SK-N-SH treated with all-trans-retinoic acid at 6 μM for 48 hours (cell line): ENCODE results near the gene SLC25A20.

Experiments used
- ATAC-seq: fragments of 200-7000 bp; cut with Tn5 transposase; 3 replicates; pipeline ENCODE4 v1.9.1; 2020; ENCODE audit warnings: mild to moderate bottlenecking, moderate library complexity
- ARNTL ChIP-seq: fragments of 450-650 bp; formaldehyde crosslinking; IDR thresholded peaks from 2 replicates; pipeline ENCODE4 v1.5.0; 2020; ENCODE audit warnings: low read depth, mild to moderate bottlenecking, moderate library complexity, borderline replicate concordance
- BACH2 ChIP-seq: fragments of 250-450 bp; sonication (Bioruptor Pico); IDR thresholded peaks from 2 replicates; pipeline ENCODE4 v1.9.0; 2021; ENCODE audit warnings: mild to moderate bottlenecking, borderline replicate concordance
- CSDC2 ChIP-seq: fragments of 250-450 bp; sonication (Bioruptor Pico); IDR thresholded peaks from 2 replicates; pipeline ENCODE4 v1.5.0; 2020; ENCODE audit warnings: mild to moderate bottlenecking, moderate library complexity
- GLIS3 ChIP-seq: fragments of 250-450 bp; sonication (Bioruptor Pico); IDR thresholded peaks from 2 replicates; pipeline ENCODE4 v1.5.0; 2020; ENCODE audit warnings: mild to moderate bottlenecking, moderate library complexity
- ISL1 ChIP-seq: fragments of 250-450 bp; sonication (Bioruptor Pico); IDR thresholded peaks from 2 replicates; pipeline ENCODE4 v2.1.2; 2022; ENCODE audit warnings: mild to moderate bottlenecking, moderate library complexity
- PPARA ChIP-seq: fragments of 250-450 bp; sonication (Bioruptor Pico); IDR thresholded peaks from 2 replicates; pipeline ENCODE4 v1.5.0; 2020; ENCODE audit warnings: mild to moderate bottlenecking, borderline replicate concordance
- RARB ChIP-seq: fragments of 250-450 bp; sonication (Bioruptor Pico); IDR thresholded peaks from 2 replicates; pipeline ENCODE4 v1.8.0; 2021; ENCODE audit warnings: mild to moderate bottlenecking, moderate library complexity
- SNAI2 ChIP-seq: fragments of 250-450 bp; sonication (Bioruptor Pico); IDR thresholded peaks from 2 replicates; pipeline ENCODE4 v1.5.0; 2020; ENCODE audit warnings: mild to moderate bottlenecking, moderate library complexity
- TCF4 ChIP-seq: fragments of 250-450 bp; sonication (Bioruptor Pico); IDR thresholded peaks from 2 replicates; pipeline ENCODE4 v1.8.0; 2021; ENCODE audit warnings: mild to moderate bottlenecking, moderate library complexity, borderline replicate concordance
- TOX ChIP-seq: fragments of 250-450 bp; sonication (Bioruptor Pico); IDR thresholded peaks from 2 replicates; pipeline ENCODE4 v1.8.0; 2021; ENCODE audit warnings: mild to moderate bottlenecking, moderate library complexity, borderline replicate concordance
- ZC3H10 ChIP-seq: fragments of 250-450 bp; sonication (Bioruptor Pico); IDR thresholded peaks from 2 replicates; pipeline ENCODE4 v1.5.1; 2021; ENCODE audit warnings: mild to moderate bottlenecking, moderate library complexity
- ZFP3 ChIP-seq: fragments of 250-450 bp; sonication (Bioruptor Pico); IDR thresholded peaks from 2 replicates; pipeline ENCODE4 v1.5.0; 2020; ENCODE audit warnings: mild to moderate bottlenecking, moderate library complexity
- ZFP30 ChIP-seq: fragments of 450-650 bp; formaldehyde crosslinking; IDR thresholded peaks from 2 replicates; pipeline ENCODE4 v1.5.0; 2022; ENCODE audit warnings: mild to moderate bottlenecking, moderate library complexity
- ZNF565 ChIP-seq: fragments of 450-650 bp; formaldehyde crosslinking; conservative IDR thresholded peaks from 2 replicates; pipeline ENCODE4 v1.5.0; 2020; ENCODE audit warnings: low read depth, mild to moderate bottlenecking, moderate library complexity
- ZNF70 ChIP-seq: fragments of 450-650 bp; formaldehyde crosslinking; IDR thresholded peaks from 2 replicates; pipeline ENCODE4 v1.5.0; 2020; ENCODE audit warnings: mild to moderate bottlenecking, moderate library complexity
- ZNF8 ChIP-seq: fragments of 450-650 bp; formaldehyde crosslinking; IDR thresholded peaks from 2 replicates; pipeline ENCODE4 v1.5.0; 2020; ENCODE audit warnings: mild to moderate bottlenecking, moderate library complexity
- TF ChIP-seq, protein P1 (sequence below): fragments of 250-450 bp; sonication (Bioruptor Pico); IDR thresholded peaks from 2 replicates; pipeline ENCODE4 v1.5.1; 2021; ENCODE audit warnings: mild to moderate bottlenecking, moderate library complexity
- TF ChIP-seq, protein P2 (sequence below): fragments of 250-450 bp; sonication (Bioruptor Pico); IDR thresholded peaks from 2 replicates; pipeline ENCODE4 v1.5.0; 2020; ENCODE audit warnings: mild to moderate bottlenecking, moderate library complexity
- TF ChIP-seq, protein P3 (sequence below): fragments of 250-450 bp; sonication (Bioruptor Pico); IDR thresholded peaks from 2 replicates; pipeline ENCODE4 v1.8.0; 2021; ENCODE audit warnings: low read depth, mild to moderate bottlenecking, moderate library complexity, borderline replicate concordance
- TF ChIP-seq, protein P4 (sequence below): fragments of 250-450 bp; sonication (Bioruptor Pico); IDR thresholded peaks from 2 replicates; pipeline ENCODE4 v1.5.1; 2020; ENCODE audit warnings: low read depth, mild to moderate bottlenecking, moderate library complexity
- TF ChIP-seq, protein P5 (sequence below): fragments of 250-450 bp; sonication (Bioruptor Pico); IDR thresholded peaks from 2 replicates; pipeline ENCODE4 v1.8.0; 2020; ENCODE audit warnings: mild to moderate bottlenecking, moderate library complexity, borderline replicate concordance

SLC25A20 gene

DNA sequence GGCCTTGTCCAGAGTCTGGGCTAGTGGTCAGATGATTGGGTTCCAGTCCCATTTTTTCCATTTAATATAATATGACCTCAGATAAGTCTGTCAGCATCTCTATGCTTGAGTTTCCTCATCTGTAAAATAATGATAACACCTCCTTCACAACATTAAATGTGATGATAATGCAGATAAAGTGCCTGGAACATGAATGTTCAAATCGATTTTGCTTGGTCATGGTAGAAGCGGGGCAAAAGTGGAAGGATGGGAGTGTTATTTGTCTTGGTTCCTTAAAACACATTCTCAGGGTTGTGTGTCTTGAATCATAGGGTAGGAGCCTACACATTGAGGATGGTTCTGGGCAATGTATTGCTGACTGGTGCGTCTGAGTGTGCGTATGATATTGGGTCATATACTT is 36.8 kb upstream of the SLC25A20 start:
- no peak for ATAC-seq
- TF ChIP-seq ZFP3 (CRISPR knock-in tag), result no peak

DNA sequence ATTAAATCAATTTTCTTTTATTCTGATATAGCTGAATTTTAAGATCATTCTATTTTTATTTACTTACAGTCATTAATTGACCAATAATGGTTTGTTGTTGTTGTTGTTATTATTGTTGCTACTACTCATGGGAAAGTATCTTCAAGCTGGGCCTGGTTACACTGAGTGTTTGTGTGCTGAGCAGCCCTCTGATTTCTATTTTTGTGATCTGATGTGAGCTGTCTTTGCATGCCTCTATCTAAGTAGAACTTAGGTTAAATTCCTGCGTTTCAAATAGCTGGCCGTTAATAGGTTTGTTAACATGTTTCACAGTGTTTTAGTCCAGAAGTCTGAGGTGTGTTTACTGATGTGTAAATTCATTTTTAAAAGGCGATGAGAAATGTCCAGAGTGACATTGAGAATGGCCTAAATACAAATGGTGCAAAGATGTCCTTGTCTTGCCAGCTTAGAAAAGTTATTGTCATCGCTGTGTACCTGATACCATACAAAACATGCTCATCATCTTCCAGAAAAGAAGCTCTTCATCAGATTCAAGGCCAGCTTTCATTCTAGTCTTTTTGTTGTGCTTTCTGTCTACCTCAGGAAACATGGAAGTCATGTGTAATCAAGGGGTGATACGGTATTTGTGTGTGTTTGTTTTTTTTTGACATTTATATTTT is 35.8 kb upstream of the SLC25A20 start:
- no peak for TF ChIP-seq TOX (CRISPR knock-in tag)
- TF ChIP-seq BACH2 (CRISPR knock-in tag), result no peak
- TF ChIP-seq ZNF8 (CRISPR knock-in tag), result no peak
- TF ChIP-seq ZFP3 (CRISPR knock-in tag), result no peak
- no peak for TF ChIP-seq CSDC2 (CRISPR knock-in tag)
- no peak for TF ChIP-seq ZNF565 (CRISPR knock-in tag)
- no peak for TF ChIP-seq ARNTL (CRISPR knock-in tag)
- no peak for ATAC-seq

DNA sequence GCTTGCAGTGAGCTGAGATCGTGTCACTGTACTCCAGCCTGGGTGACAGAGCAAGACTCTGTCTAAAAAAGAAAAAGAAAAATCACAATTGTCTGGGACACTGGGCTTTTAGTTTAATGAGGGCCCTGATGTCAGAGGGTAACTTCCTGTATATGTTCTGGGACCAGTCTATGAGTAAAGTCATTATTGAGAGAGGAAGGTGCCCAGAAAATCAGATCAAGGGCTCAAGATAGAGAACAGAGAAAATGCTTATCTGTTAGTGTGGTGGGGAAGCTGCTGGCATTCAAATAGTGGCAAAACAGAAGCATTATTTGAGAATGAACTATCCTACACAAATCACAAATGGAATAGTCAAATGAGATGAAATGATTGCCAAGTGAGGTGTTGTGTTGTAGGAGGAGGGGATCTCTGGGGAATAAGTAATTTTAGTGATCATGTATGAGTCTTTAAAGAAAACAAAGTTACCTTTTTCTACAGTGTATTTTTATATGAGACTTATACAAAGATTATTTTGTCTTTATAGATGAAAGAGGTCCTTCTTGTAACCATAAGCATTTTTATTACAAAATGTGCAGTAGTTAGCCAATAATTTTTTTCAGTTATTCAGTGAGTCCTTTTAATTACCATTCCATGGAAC is 33.4 kb upstream of the SLC25A20 start:
- TF ChIP-seq ZFP3 (CRISPR knock-in tag) (no peak), ZC3H10 (CRISPR knock-in tag) (no peak), SNAI2 (CRISPR knock-in tag) (no peak), RARB (CRISPR knock-in tag) (no peak), ISL1 (CRISPR knock-in tag) (no peak), ZNF565 (CRISPR knock-in tag) (no peak), GLIS3 (no peak), ZNF70 (no peak), CSDC2 (CRISPR knock-in tag) (no peak), ZNF8 (CRISPR knock-in tag) (no peak), TCF4 (no peak), ARNTL (CRISPR knock-in tag) (no peak), PPARA (CRISPR knock-in tag) (no peak)
- TF ChIP-seq, protein P1, sequence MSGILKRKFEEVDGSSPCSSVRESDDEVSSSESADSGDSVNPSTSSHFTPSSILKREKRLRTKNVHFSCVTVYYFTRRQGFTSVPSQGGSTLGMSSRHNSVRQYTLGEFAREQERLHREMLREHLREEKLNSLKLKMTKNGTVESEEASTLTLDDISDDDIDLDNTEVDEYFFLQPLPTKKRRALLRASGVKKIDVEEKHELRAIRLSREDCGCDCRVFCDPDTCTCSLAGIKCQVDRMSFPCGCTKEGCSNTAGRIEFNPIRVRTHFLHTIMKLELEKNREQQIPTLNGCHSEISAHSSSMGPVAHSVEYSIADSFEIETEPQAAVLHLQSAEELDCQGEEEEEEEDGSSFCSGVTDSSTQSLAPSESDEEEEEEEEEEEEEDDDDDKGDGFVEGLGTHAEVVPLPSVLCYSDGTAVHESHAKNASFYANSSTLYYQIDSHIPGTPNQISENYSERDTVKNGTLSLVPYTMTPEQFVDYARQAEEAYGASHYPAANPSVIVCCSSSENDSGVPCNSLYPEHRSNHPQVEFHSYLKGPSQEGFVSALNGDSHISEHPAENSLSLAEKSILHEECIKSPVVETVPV (CRISPR knock-in tag), result no peak
- TF ChIP-seq, protein P2, sequence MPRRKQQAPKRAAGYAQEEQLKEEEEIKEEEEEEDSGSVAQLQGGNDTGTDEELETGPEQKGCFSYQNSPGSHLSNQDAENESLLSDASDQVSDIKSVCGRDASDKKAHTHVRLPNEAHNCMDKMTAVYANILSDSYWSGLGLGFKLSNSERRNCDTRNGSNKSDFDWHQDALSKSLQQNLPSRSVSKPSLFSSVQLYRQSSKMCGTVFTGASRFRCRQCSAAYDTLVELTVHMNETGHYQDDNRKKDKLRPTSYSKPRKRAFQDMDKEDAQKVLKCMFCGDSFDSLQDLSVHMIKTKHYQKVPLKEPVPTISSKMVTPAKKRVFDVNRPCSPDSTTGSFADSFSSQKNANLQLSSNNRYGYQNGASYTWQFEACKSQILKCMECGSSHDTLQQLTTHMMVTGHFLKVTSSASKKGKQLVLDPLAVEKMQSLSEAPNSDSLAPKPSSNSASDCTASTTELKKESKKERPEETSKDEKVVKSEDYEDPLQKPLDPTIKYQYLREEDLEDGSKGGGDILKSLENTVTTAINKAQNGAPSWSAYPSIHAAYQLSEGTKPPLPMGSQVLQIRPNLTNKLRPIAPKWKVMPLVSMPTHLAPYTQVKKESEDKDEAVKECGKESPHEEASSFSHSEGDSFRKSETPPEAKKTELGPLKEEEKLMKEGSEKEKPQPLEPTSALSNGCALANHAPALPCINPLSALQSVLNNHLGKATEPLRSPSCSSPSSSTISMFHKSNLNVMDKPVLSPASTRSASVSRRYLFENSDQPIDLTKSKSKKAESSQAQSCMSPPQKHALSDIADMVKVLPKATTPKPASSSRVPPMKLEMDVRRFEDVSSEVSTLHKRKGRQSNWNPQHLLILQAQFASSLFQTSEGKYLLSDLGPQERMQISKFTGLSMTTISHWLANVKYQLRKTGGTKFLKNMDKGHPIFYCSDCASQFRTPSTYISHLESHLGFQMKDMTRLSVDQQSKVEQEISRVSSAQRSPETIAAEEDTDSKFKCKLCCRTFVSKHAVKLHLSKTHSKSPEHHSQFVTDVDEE (CRISPR knock-in tag), result no peak
- no peak for ATAC-seq

DNA sequence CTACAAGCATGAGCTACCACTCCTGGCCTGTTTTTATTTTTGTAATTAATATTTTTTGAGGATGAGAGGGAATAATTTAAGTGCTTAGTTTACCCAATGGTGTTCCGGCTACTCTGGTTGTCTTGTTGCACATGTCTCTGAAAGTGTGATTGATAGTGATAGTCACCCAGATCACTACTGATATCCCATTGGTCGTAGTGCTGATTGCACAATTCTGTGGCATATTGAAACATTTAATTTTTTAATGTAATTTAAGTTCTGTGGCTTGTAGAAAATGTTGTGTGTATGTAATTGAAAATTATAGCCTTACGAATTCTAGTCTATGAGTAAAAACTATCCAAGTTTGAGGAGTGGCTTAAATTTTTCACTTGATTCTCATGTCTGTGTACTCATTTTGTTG is 31.9 kb upstream of the SLC25A20 start:
- ATAC-seq, result no peak

More for the DNA sequence above, 31.9 kb upstream of the SLC25A20 start:
- TF ChIP-seq ZFP30 (no peak), ISL1 (CRISPR knock-in tag) (peak; percentile 57), RARB (CRISPR knock-in tag) (no peak), GLIS3 (no peak), PPARA (CRISPR knock-in tag) (no peak), TCF4 (0 out of 2 replicates have a peak, but pooled peaks have one; percentile 25), SNAI2 (CRISPR knock-in tag) (no peak)
- TF ChIP-seq, protein P3, sequence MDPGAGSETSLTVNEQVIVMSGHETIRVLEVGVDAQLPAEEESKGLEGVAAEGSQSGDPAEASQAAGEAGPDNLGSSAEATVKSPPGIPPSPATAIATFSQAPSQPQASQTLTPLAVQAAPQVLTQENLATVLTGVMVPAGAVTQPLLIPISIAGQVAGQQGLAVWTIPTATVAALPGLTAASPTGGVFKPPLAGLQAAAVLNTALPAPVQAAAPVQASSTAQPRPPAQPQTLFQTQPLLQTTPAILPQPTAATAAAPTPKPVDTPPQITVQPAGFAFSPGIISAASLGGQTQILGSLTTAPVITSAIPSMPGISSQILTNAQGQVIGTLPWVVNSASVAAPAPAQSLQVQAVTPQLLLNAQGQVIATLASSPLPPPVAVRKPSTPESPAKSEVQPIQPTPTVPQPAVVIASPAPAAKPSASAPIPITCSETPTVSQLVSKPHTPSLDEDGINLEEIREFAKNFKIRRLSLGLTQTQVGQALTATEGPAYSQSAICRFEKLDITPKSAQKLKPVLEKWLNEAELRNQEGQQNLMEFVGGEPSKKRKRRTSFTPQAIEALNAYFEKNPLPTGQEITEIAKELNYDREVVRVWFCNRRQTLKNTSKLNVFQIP (CRISPR knock-in tag), result no peak
- TF ChIP-seq, protein P4, sequence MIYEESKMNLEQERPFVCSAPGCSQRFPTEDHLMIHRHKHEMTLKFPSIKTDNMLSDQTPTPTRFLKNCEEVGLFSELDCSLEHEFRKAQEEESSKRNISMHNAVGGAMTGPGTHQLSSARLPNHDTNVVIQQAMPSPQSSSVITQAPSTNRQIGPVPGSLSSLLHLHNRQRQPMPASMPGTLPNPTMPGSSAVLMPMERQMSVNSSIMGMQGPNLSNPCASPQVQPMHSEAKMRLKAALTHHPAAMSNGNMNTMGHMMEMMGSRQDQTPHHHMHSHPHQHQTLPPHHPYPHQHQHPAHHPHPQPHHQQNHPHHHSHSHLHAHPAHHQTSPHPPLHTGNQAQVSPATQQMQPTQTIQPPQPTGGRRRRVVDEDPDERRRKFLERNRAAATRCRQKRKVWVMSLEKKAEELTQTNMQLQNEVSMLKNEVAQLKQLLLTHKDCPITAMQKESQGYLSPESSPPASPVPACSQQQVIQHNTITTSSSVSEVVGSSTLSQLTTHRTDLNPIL (CRISPR knock-in tag), result no peak
- TF ChIP-seq, protein P5, sequence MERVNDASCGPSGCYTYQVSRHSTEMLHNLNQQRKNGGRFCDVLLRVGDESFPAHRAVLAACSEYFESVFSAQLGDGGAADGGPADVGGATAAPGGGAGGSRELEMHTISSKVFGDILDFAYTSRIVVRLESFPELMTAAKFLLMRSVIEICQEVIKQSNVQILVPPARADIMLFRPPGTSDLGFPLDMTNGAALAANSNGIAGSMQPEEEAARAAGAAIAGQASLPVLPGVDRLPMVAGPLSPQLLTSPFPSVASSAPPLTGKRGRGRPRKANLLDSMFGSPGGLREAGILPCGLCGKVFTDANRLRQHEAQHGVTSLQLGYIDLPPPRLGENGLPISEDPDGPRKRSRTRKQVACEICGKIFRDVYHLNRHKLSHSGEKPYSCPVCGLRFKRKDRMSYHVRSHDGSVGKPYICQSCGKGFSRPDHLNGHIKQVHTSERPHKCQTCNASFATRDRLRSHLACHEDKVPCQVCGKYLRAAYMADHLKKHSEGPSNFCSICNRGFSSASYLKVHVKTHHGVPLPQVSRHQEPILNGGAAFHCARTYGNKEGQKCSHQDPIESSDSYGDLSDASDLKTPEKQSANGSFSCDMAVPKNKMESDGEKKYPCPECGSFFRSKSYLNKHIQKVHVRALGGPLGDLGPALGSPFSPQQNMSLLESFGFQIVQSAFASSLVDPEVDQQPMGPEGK (CRISPR knock-in tag), result no peak
